ENCODE measurements around the gene SHPK. TPM values are rescaled to one million over a fixed set of nuclear protein-coding genes. Genes with fewer than 3 reads are reported as not detected.

Gene SHPK
- total RNA-seq, 1 experiment from 2014 or later = 20.0 TPM

DNA sequence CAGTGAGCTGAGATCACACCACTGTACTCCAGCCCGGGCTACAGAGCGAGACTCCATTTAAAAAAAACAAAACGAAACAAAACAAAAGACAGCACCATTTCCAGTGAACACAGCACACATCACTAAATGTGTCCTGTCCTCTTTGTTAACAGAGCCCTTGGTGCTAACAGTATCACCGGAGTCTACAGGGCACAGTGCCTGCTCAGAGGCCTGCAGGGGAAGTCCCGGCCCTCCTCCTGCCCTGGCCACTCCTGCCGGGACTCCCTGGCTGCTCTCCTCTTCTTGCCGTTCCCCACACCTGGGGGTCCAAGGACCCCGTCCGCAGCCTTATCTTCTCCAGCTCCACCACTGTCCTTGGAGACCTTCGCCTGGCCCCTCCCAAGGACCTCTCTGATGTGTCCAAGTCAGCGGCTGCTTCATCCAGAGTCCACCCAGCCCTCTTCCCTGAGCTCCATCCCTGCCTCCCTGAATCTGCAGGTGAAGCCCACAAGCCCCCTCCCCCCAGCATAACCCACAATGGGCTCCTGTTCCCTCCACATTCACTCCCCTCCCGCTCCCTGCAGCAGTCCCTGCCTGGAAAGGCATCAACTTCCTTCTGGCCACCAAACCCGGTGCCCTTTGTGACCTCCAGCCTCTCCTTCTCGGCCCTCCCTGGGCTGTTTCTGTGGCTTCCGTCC lies 35.4 kb downstream of the SHPK start:
- H3K27ac ChIP-seq (ENCODE audit: low read depth, low read length, poor library complexity, severe bottlenecking) = no peak overlapping the region

DNA sequence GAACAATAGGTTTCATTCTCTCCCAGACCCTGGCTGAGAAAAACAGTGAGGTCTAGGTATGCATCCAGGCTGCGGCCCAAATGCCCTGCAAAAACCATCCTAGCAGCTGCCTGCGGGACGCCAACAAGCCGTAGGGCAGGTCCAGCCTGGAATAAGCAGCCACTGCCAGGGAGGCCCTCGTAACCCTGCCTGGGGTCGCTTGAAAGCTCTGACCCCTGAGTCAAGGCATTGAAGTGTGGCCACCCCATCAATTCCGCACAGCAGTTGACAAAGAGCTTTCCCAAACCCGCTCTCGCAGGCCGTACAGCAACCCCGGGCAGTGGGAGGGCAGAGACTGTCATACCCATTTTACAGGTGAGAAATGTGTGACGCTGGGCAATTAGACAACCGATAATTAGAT lies 38.0 kb downstream of the SHPK start:
- CTCF ChIA-PET = no interaction called here
- Histone ChIP-seq H3K4me1 (ENCODE audit: insufficient read depth, low read length, poor library complexity, severe bottlenecking) (no peaks in the 10 kb centered on the region), H3K36me3 (ENCODE audit: insufficient read depth, low read length, poor library complexity, severe bottlenecking) (no peaks in the 10 kb centered on the region), H3K4me3 (ENCODE audit: low read depth, low read length, poor library complexity, severe bottlenecking) (no peak overlapping the region), H3K27ac (ENCODE audit: low read depth, low read length, poor library complexity, severe bottlenecking) (no peak overlapping the region), H3K27me3 (replicated peaks; ENCODE audit: insufficient read depth, low read depth, low read length, poor library complexity) (no peaks in the 10 kb centered on the region), H3K9me3 (ENCODE audit: low read depth, low read length, poor library complexity, severe bottlenecking) (no peaks in the 10 kb centered on the region)
- intact Hi-C loops (cut with micrococcal nuclease; ENCODE audit: unreplicated experiment) = no loop called here
- no peak for DNase-seq (ENCODE audit: low spot score)
- BruUV-seq (replicated peaks) = no TSS peak
- POLR2A ChIA-PET (ENCODE audit: low non-redundant PET) = no interaction called here
- TF ChIP-seq, protein P1, sequence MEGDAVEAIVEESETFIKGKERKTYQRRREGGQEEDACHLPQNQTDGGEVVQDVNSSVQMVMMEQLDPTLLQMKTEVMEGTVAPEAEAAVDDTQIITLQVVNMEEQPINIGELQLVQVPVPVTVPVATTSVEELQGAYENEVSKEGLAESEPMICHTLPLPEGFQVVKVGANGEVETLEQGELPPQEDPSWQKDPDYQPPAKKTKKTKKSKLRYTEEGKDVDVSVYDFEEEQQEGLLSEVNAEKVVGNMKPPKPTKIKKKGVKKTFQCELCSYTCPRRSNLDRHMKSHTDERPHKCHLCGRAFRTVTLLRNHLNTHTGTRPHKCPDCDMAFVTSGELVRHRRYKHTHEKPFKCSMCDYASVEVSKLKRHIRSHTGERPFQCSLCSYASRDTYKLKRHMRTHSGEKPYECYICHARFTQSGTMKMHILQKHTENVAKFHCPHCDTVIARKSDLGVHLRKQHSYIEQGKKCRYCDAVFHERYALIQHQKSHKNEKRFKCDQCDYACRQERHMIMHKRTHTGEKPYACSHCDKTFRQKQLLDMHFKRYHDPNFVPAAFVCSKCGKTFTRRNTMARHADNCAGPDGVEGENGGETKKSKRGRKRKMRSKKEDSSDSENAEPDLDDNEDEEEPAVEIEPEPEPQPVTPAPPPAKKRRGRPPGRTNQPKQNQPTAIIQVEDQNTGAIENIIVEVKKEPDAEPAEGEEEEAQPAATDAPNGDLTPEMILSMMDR (conservative IDR thresholded peaks at IDR 0.05; ENCODE audit: low read depth, low read length) = no peak
- no peak for TF ChIP-seq EZH2 (IDR thresholded peaks at IDR 0.05; ENCODE audit: borderline replicate concordance, low read depth, low read length, poor library complexity, severe bottlenecking)

More for the DNA sequence above, 35.4 kb downstream of the SHPK start:
- TF ChIP-seq, protein P1 (conservative IDR thresholded peaks at IDR 0.05; ENCODE audit: low read depth, low read length) = no peak
- no peak for TF ChIP-seq EZH2 (IDR thresholded peaks at IDR 0.05; ENCODE audit: borderline replicate concordance, low read depth, low read length, poor library complexity, severe bottlenecking)
- ChIA-PET POLR2A (ENCODE audit: low non-redundant PET) (no interaction called here), CTCF (no interaction called here)
- Histone ChIP-seq H3K4me1 (ENCODE audit: insufficient read depth, low read length, poor library complexity, severe bottlenecking) (no peaks in the 10 kb centered on the region), H3K9me3 (ENCODE audit: low read depth, low read length, poor library complexity, severe bottlenecking) (no peaks in the 10 kb centered on the region), H3K27me3 (replicated peaks; ENCODE audit: insufficient read depth, low read depth, low read length, poor library complexity) (no peaks in the 10 kb centered on the region), H3K4me3 (ENCODE audit: low read depth, low read length, poor library complexity, severe bottlenecking) (no peak overlapping the region), H3K36me3 (ENCODE audit: insufficient read depth, low read length, poor library complexity, severe bottlenecking) (no peaks in the 10 kb centered on the region)
- intact Hi-C loops (cut with micrococcal nuclease; ENCODE audit: unreplicated experiment) = no loop called here
- DNase-seq (ENCODE audit: low spot score) = no peak
- no TSS peak for BruUV-seq (replicated peaks)

DNA sequence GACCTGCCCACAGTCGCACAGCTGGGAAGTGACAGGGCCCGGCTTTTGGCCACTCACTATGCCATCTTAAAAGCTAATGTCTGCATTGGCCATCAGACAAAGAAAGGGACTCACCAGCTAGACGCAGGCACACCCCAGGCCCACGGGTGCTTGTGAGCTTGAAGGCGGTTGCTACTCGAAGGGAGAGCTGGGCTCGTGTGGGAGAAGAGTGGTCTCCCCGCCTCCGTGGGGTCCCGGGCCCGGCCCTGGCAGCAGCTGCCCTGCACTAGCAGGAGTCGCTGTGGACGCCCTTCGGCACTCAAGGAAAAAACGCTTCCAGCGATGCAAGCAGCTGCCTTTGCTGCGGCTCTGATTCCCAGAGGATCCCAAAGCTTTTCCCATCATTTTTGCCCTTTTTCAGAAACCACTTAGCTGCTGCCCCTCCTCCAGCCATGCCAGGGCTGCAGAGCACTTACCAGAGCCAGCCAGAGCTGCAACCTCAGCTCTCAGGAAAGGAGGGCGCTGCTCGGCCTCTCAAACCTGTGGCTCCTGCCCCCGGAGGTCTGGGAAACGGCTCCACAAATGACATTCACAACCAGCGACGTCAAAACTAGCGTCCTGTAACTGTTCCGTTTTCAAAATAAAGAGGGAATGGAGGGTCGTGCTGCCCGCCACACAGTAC lies 39.1 kb downstream of the SHPK start:
- no peaks in the 10 kb centered on the region for H3K4me1 ChIP-seq (ENCODE audit: insufficient read depth, low read length, poor library complexity, severe bottlenecking)
- POLR2A ChIA-PET (ENCODE audit: low non-redundant PET) = no interaction called here
- H3K4me3 ChIP-seq (ENCODE audit: low read depth, low read length, poor library complexity, severe bottlenecking) = no peak overlapping the region
- TF ChIP-seq, protein P1 (conservative IDR thresholded peaks at IDR 0.05; ENCODE audit: low read depth, low read length) = no peak
- TF ChIP-seq EZH2 (IDR thresholded peaks at IDR 0.05; ENCODE audit: borderline replicate concordance, low read depth, low read length, poor library complexity, severe bottlenecking) = no peak
- H3K27me3 ChIP-seq (replicated peaks; ENCODE audit: insufficient read depth, low read depth, low read length, poor library complexity) = no peaks in the 10 kb centered on the region
- no peak overlapping the region for H3K27ac ChIP-seq (ENCODE audit: low read depth, low read length, poor library complexity, severe bottlenecking)
- DNase-seq (ENCODE audit: low spot score) = no peak
- no peaks in the 10 kb centered on the region for H3K36me3 ChIP-seq (ENCODE audit: insufficient read depth, low read length, poor library complexity, severe bottlenecking)
- no peaks in the 10 kb centered on the region for H3K9me3 ChIP-seq (ENCODE audit: low read depth, low read length, poor library complexity, severe bottlenecking)
- intact Hi-C loops (cut with micrococcal nuclease; ENCODE audit: unreplicated experiment) = no loop called here
- CTCF ChIA-PET = no interaction called here
- BruUV-seq (replicated peaks) = no TSS peak
